Heart left ventricle (tissue), 13 donors: ENCODE measurements around the gene PIP4P1.

Source experiments
- CTCF ChIP-seq, 12 donors: fragments of 200-600 bp; sonication (generic) in 4 of 12; IDR thresholded peaks; one replicate each; pipeline versions ENCODE4 v1.5.0 to v1.8.0; 2018 to 2022; ENCODE audit warnings: antibody characterized with exemption in 12 of 12, mild to moderate bottlenecking in 5 of 12
- POLR2A ChIP-seq, 2 donors: fragments of 450-650 bp; IDR thresholded peaks; one replicate each; pipeline ENCODE4 v1.6.1; 2017; ENCODE audit warnings: antibody characterized with exemption in 2 of 2, mild to moderate bottlenecking in 2 of 2, moderate library complexity in 2 of 2
- donor health status: ischemic (EF 13 %, LVEDD 7.1; RV severe dilation, severe dysfunction).
- donor health status: DM: no; HTN: yes; CAD: no.
- donor health status: DM: no; HTN: no; CAD: no.
- donor health status: ischemic (EF 25% LVEDD 6.9; RV normal size, moderate dysfunction).
- donor health status: ischemic (EF 25% LVEDD 5.7; RV mildly dilated, moderate dysfunction).
- donor health status: ischemic (EF 35%, LVEDD 5.7; RV mildly dilated, moderate dysfunction).
- donor health status: nonischemic (EF 11% LVEDD 7.7; RV severe dilation, severe dysfunction).
- donor health status: DM: yes; HTN: yes; CAD: no.
- donor health status: PGD.
- donor health status: ischemic (EF 29% LVEDD 5.4; RV normal size, mild dysfunction).
- donor health status: nonischemic (EF 23%, LVEDD 6.1; RV moderate dilation, normal function).

GRCh38 chr14:20417250-20418186, 43.7 kb downstream of the PIP4P1 start:
- TF ChIP-seq CTCF (IDR thresholded peaks at IDR 0.05) (no peak), POLR2A (IDR thresholded peaks at IDR 0.05) (no peak)
